Upper lobe of right lung (tissue), 1 donor: ENCODE results near the gene GPR35. TPM values are rescaled to one million over a fixed set of nuclear protein-coding genes. Genes with fewer than 3 reads are reported as not detected.
A peak's percentile ranks its signal among the peaks of the same experiment; 100 is the strongest.

Experiments used
- ATAC-seq: fragments of 200-7000 bp; cut with Tn5 transposase; one replicate; pipeline ENCODE4 v1.9.1; 2020; ENCODE audit warnings: mild to moderate bottlenecking, moderate library complexity
- DNase-seq: peaks from one replicate; pipeline ENCODE4 v3.0.0-alpha.2; 2020
- H3K27ac ChIP-seq: fragments of 200-600 bp; one replicate; pipeline ENCODE4 v1.8.0; 2022
- H3K27me3 ChIP-seq: fragments of 200-600 bp; one replicate; pipeline ENCODE4 v1.8.0; 2022; ENCODE audit warnings: mild to moderate bottlenecking
- H3K36me3 ChIP-seq: fragments of 200-600 bp; one replicate; pipeline ENCODE4 v1.8.0; 2022
- H3K4me1 ChIP-seq: fragments of 200-600 bp; one replicate; pipeline ENCODE4 v1.8.0; 2022
- H3K4me3 ChIP-seq: fragments of 200-600 bp; one replicate; pipeline ENCODE4 v1.8.0; 2022; ENCODE audit warnings: mild to moderate bottlenecking
- H3K9me3 ChIP-seq: fragments of 200-600 bp; one replicate; pipeline ENCODE4 v1.8.0; 2022
- intact Hi-C: fragments of 100-400 bp; cut with DNase I; formaldehyde crosslinking; loops from one replicate; pipeline ENCODE4 v1.11.0; 2022
- total RNA-seq: library from RNA; stranded (reverse); fragmentation: NEBNext Ultra II Directional; extraction: Animal tissue kit (Norgen Biotek cat#: 25700); gene quantifications from one replicate; pipeline ENCODE4 v1.2.1, GENCODE V29; 2021
- TF ChIP-seq, protein P1 (sequence below): fragments of 200-600 bp; IDR thresholded peaks from one replicate; pipeline ENCODE4 v1.8.0; 2022; ENCODE audit warnings: antibody characterized with exemption
- donor health status: DM: no; HTN: yes; CAD: no; lungs with severe emphysema.

The GPR35 gene
- total RNA-seq, 1 donor from 2014 or later = 3.4 TPM

DNA sequence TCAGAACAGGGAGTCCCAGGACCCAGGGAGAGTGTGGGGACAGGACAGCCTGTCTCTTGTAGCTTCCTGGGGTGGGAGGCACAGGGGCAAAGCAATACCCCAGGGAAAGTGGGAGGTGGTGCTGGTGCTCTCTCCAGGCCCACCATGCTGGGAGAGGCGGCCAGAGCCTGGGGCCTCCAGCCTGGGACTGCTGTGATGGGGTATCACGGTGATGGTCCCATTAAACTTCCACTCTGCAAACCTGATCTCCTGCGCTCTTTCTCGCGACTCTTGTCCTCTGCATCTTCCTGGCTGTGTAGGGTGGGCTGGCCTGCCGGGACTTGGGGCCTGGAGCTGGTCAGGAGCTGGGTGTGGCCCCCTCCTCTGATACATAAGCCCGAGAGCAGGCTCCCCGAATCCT lies 46.8 kb upstream of the GPR35 start:
- Histone ChIP-seq H3K27me3 (no peaks in the 10 kb centered on the region), H3K9me3 (no peaks in the 10 kb centered on the region), H3K27ac (peak overlapping the region; percentile 82), H3K4me3 (no peak overlapping the region), H3K36me3 (peaks cover 47% of the 10 kb centered on the region), H3K4me1 (peaks cover 24% of the 10 kb centered on the region)
- ATAC-seq = no peak
- intact Hi-C loops = no loop called here
- DNase-seq = no peak
- TF ChIP-seq, protein P1, sequence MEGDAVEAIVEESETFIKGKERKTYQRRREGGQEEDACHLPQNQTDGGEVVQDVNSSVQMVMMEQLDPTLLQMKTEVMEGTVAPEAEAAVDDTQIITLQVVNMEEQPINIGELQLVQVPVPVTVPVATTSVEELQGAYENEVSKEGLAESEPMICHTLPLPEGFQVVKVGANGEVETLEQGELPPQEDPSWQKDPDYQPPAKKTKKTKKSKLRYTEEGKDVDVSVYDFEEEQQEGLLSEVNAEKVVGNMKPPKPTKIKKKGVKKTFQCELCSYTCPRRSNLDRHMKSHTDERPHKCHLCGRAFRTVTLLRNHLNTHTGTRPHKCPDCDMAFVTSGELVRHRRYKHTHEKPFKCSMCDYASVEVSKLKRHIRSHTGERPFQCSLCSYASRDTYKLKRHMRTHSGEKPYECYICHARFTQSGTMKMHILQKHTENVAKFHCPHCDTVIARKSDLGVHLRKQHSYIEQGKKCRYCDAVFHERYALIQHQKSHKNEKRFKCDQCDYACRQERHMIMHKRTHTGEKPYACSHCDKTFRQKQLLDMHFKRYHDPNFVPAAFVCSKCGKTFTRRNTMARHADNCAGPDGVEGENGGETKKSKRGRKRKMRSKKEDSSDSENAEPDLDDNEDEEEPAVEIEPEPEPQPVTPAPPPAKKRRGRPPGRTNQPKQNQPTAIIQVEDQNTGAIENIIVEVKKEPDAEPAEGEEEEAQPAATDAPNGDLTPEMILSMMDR = no peak

GRCh38 chr2:240579071-240579762 lies 46.1 kb upstream of the GPR35 start:
- H3K27ac ChIP-seq = peak overlapping the region; percentile 82

GRCh38 chr2:240579771-240580614 lies 45.3 kb upstream of the GPR35 start:
- Histone ChIP-seq H3K27ac (peak overlapping the region; percentile 82), H3K36me3 (peaks cover 32% of the 10 kb centered on the region), H3K4me3 (no peak overlapping the region), H3K4me1 (peaks cover 32% of the 10 kb centered on the region), H3K9me3 (no peaks in the 10 kb centered on the region), H3K27me3 (no peaks in the 10 kb centered on the region)
- intact Hi-C loops = no loop called here
- ATAC-seq (peak; percentile 86), DNase-seq (peak; percentile 92)
- TF ChIP-seq, protein P1 = peak; percentile 55

More at GRCh38 chr2:240579071-240579762, 46.1 kb upstream of the GPR35 start:
- DNase-seq (no peak), ATAC-seq (no peak)
- intact Hi-C loops = no loop called here
- H3K36me3 ChIP-seq = peaks cover 40% of the 10 kb centered on the region
- no peaks in the 10 kb centered on the region for H3K27me3 ChIP-seq
- no peaks in the 10 kb centered on the region for H3K9me3 ChIP-seq
- no peak overlapping the region for H3K4me3 ChIP-seq
- TF ChIP-seq, protein P1 = no peak
- peaks cover 25% of the 10 kb centered on the region for H3K4me1 ChIP-seq

- H3K9me3 ChIP-seq = no peaks in the 10 kb centered on the region
These were observed 43.5 kb upstream of the GPR35 start for GRCh38 chr2:240581811-240582210.

GRCh38 chr2:240582781-240583180 lies 42.5 kb upstream of the GPR35 start:
- ATAC-seq (no peak), DNase-seq (no peak)
- no peaks in the 10 kb centered on the region for H3K9me3 ChIP-seq
- peaks cover 47% of the 10 kb centered on the region for H3K4me1 ChIP-seq
- peaks cover 5% of the 10 kb centered on the region for H3K36me3 ChIP-seq
- intact Hi-C loops = no loop called here
- no peak overlapping the region for H3K4me3 ChIP-seq
- H3K27me3 ChIP-seq = no peaks in the 10 kb centered on the region
- TF ChIP-seq, protein P1 = no peak
- no peak overlapping the region for H3K27ac ChIP-seq

More at GRCh38 chr2:240581811-240582210, 43.5 kb upstream of the GPR35 start:
- intact Hi-C loops = no loop called here
- Histone ChIP-seq H3K36me3 (peaks cover 15% of the 10 kb centered on the region), H3K4me3 (no peak overlapping the region), H3K27me3 (no peaks in the 10 kb centered on the region), H3K27ac (no peak overlapping the region), H3K4me1 (peaks cover 40% of the 10 kb centered on the region)
- TF ChIP-seq, protein P1 = no peak
- no peak for ATAC-seq
- DNase-seq = no peak
